Neuronal stem cell (in vitro differentiated cells): Measurements from ENCODE around the gene STRN.
"Not testable (repeated sequence)": the region's sequence is repeated elsewhere in the genome, so short reads cannot be mapped to it uniquely, and the experiment has no call there.

ENCODE experiments used
- DNase-seq: peaks from one replicate; pipeline ENCODE4 v3.0.0-alpha.2; 2013; ENCODE audit warnings: low spot score
- H2AFZ ChIP-seq: one replicate; pipeline ENCODE4 v1.6.1; 2013; ENCODE audit warnings: mild to moderate bottlenecking, low read length, inconsistent platforms
- H2AK5ac ChIP-seq: 2 replicates; pipeline ENCODE4 v1.6.1; 2013; ENCODE audit warnings: low read depth, mild to moderate bottlenecking, inconsistent platforms, low read length, moderate library complexity, mixed read lengths
- H2BK120ac ChIP-seq: 2 replicates; pipeline ENCODE4 v1.6.1; 2013; ENCODE audit warnings: low read depth, mild to moderate bottlenecking, inconsistent platforms, low read length, moderate library complexity, mixed read lengths
- H2BK12ac ChIP-seq: one replicate; pipeline ENCODE4 v1.6.1; 2013; ENCODE audit warnings: low read length, inconsistent platforms
- H2BK15ac ChIP-seq: 2 replicates; pipeline ENCODE4 v1.6.1; 2013; ENCODE audit warnings: mild to moderate bottlenecking, low read length, inconsistent platforms, mixed read lengths
- H2BK5ac ChIP-seq: one replicate; pipeline ENCODE4 v1.6.1; 2013; ENCODE audit warnings: inconsistent platforms, mild to moderate bottlenecking, low read length, moderate library complexity
- H3K14ac ChIP-seq: one replicate; pipeline ENCODE4 v1.6.1; 2013; ENCODE audit warnings: low read length, inconsistent platforms
- H3K18ac ChIP-seq: 2 replicates; pipeline ENCODE4 v1.6.1; 2013; ENCODE audit warnings: low read length, inconsistent platforms
- H3K23ac ChIP-seq: 2 replicates; pipeline ENCODE4 v1.6.1; 2013; ENCODE audit warnings: low read depth, mild to moderate bottlenecking, mixed read lengths, low read length, inconsistent platforms; ENCODE audit not compliant: poor library complexity
- H3K27ac ChIP-seq: replicated peaks from 3 replicates; pipeline ENCODE4 v1.5.1; 2013; ENCODE audit warnings: low read length, inconsistent platforms
- H3K27me3 ChIP-seq, 3 experiments: 2 replicates each; pipeline ENCODE4 v1.6.1; 2013; ENCODE audit warnings: low read length in 3 of 3, mild to moderate bottlenecking in 2 of 3, inconsistent platforms in 1 of 3, low read depth in 1 of 3, mixed read lengths in 1 of 3, moderate library complexity in 1 of 3; ENCODE audit not compliant: control insufficient read depth in 3 of 3, insufficient read depth in 3 of 3
- H3K36me3 ChIP-seq, 2 donors: replicated peaks in 1 of 2; 2 replicates each; pipeline ENCODE4 v1.6.1; 2013; ENCODE audit warnings: low read length in 2 of 2; ENCODE audit not compliant: control insufficient read depth in 2 of 2, insufficient read depth in 2 of 2
- H3K4ac ChIP-seq: 2 replicates; pipeline ENCODE4 v1.6.1; 2013; ENCODE audit warnings: inconsistent platforms, mild to moderate bottlenecking, low read length, moderate library complexity
- H3K4me1 ChIP-seq, 2 donors: 1 replicate in 1 of 2; 2 replicates in 1 of 2; pipeline ENCODE4 v1.6.1; 2013; ENCODE audit warnings: low read length in 2 of 2, low read depth in 1 of 2; ENCODE audit not compliant: control insufficient read depth in 2 of 2, insufficient read depth in 1 of 2
- H3K4me2 ChIP-seq: one replicate; pipeline ENCODE4 v1.6.1; 2013; ENCODE audit warnings: mild to moderate bottlenecking, low read length, inconsistent platforms; ENCODE audit not compliant: insufficient read depth, poor library complexity, severe bottlenecking
- H3K4me3 ChIP-seq, 2 donors: 2 replicates each; pipeline ENCODE4 v1.5.1; 2013; ENCODE audit warnings: low read length in 2 of 2, mild to moderate bottlenecking in 2 of 2, inconsistent platforms in 1 of 2, moderate library complexity in 1 of 2
- H3K79me1 ChIP-seq: one replicate; pipeline ENCODE4 v1.6.1; 2013; ENCODE audit warnings: low read depth, mild to moderate bottlenecking, inconsistent platforms, low read length, moderate library complexity
- H3K9ac ChIP-seq: one replicate; pipeline ENCODE4 v1.6.1; 2013; ENCODE audit warnings: mild to moderate bottlenecking, low read depth, low read length, inconsistent platforms; ENCODE audit not compliant: poor library complexity
- H3K9me3 ChIP-seq, 2 donors: replicated peaks in 1 of 2; 2 replicates each; pipeline versions ENCODE3 to v1.6.1; 2013; ENCODE audit warnings: low read length in 2 of 2, mild to moderate bottlenecking in 2 of 2, inconsistent platforms in 1 of 2, low read depth in 1 of 2, mixed read lengths in 1 of 2, moderate library complexity in 1 of 2; ENCODE audit not compliant: control insufficient read depth in 2 of 2, insufficient read depth in 1 of 2
- H4K8ac ChIP-seq: one replicate; pipeline ENCODE4 v1.6.1; 2013; ENCODE audit warnings: low read depth, mild to moderate bottlenecking, inconsistent platforms, low read length, moderate library complexity
- H4K91ac ChIP-seq: one replicate; pipeline ENCODE4 v1.6.1; 2013; ENCODE audit warnings: low read length, low read depth, mild to moderate bottlenecking, inconsistent platforms; ENCODE audit not compliant: poor library complexity
- WGBS, 2 donors: extraction: QIAGEN DNeasy Blood & Tissue Kit; methylation state at CpG; one replicate each; pipeline ENCODE4 v1.1.7; 2013; ENCODE audit warnings: missing lambda C conversion rate in 2 of 2, mixed read lengths in 1 of 2; ENCODE audit not compliant: insufficient read length in 2 of 2, insufficient replicate concordance in 1 of 2; ENCODE audit errors: extremely low coverage in 2 of 2; 5-methylcytosine and 5-hydroxymethylcytosine counted together

Gene STRN

DNA sequence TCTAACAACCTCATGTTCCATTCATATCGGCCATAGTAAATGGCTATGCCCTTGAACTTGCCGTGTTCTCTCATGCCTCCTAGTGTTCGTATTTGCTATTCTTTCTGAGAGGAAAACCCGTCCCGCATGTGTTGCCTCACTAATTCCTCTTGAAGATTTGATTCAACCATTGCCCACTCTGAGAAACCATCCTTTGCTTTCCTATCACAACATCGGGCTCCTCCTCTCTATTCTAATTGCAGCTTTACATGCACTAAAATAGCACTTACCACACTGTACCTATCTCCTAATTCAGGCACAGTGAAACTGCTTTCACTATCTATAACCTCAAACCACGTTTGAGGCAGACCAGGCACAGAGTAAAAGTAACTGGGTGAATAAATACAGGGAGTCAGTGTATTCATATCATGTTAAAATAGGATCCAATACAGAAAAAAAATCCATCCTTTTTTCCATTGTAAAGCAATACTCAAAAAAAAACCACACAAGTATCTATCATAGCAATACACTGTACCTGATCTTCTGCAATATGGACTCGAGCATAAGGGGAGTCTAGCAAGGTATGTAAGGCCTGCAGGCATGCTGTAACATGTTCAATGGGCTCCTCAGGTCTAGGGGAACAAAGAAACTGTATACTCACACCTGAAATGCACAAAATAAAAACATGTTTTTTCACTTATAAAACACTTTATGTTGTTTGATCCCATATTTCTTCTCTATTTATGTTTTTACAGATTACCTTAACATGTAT is 39.0 kb upstream of the STRN start:
- no peak for DNase-seq

DNA sequence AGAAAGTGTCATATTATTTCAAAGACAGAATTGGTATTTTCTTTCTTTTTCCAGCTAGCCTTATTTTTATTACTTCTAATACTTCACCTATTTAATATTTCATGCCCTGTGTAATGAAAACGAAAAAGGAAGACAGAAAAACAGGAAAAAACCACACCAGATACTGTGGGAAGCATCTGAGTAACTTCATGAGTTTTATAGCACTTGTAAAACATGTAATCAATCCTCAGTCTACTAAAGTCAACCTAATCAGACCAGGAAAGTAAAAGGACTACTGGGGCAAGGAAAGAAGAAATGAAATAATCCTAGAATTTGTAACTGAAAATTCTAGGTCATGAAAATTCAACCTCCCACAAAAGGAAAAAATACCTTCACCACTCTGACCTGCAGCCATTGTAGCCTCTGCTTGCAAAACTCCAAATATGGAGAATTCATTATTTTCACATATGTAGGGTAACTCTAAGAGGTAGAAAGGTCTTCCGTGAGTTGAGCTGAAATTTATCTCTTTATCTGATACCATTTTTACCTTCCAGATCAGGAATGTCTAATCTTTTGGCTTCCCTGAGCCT is 34.7 kb upstream of the STRN start:
- H2AFZ ChIP-seq, result no peak overlapping the region
- H3K4ac ChIP-seq, result no peak overlapping the region
- no peak overlapping the region for H4K8ac ChIP-seq
- H2BK12ac ChIP-seq, result no peak overlapping the region
- H3K18ac ChIP-seq, result no peak overlapping the region
- no peak overlapping the region for H4K91ac ChIP-seq
- no CpG with 5 or more reads among the region's 2 CpGs for WGBS, 2 donors
- H3K79me1 ChIP-seq, result no peaks in the 10 kb centered on the region
- H3K23ac ChIP-seq, result no peak overlapping the region
- H2BK120ac ChIP-seq, result no peak overlapping the region
- no peak overlapping the region for H3K4me2 ChIP-seq
- no peaks in the 10 kb centered on the region for H3K9me3 ChIP-seq
- H2BK15ac ChIP-seq, result no peak overlapping the region
- peaks cover 3 to 62% of the 10 kb centered on the region in 2 donors for H3K36me3 ChIP-seq
- H3K27me3 ChIP-seq, result no peaks in the 10 kb centered on the region
- H3K4me1 ChIP-seq, result no peaks in the 10 kb centered on the region
- no peak overlapping the region for H3K27ac ChIP-seq
- no peak overlapping the region for H3K4me3 ChIP-seq
- DNase-seq, result no peak
- H2BK5ac ChIP-seq, result no peak overlapping the region
- H3K14ac ChIP-seq, result no peak overlapping the region
- H2AK5ac ChIP-seq, result no peak overlapping the region
- H3K9ac ChIP-seq, result no peak overlapping the region

More for the DNA sequence above, 39.0 kb upstream of the STRN start:
- H3K14ac ChIP-seq, result no peak overlapping the region
- no peak overlapping the region for H2BK15ac ChIP-seq
- H3K27ac ChIP-seq, result no peak overlapping the region
- H2BK12ac ChIP-seq, result no peak overlapping the region
- H3K4me3 ChIP-seq, result no peak overlapping the region
- no peak overlapping the region for H4K91ac ChIP-seq
- H2BK5ac ChIP-seq, result no peak overlapping the region
- no peak overlapping the region for H3K18ac ChIP-seq
- H4K8ac ChIP-seq, result no peak overlapping the region
- no peak overlapping the region for H2AK5ac ChIP-seq
- no peak overlapping the region for H3K23ac ChIP-seq
- H3K9me3 ChIP-seq, result no peaks in the 10 kb centered on the region
- H3K9ac ChIP-seq, result no peak overlapping the region
- no CpG with 5 or more reads among the region's 8 CpGs for WGBS, 2 donors
- H3K27me3 ChIP-seq, result no peaks in the 10 kb centered on the region
- no peak overlapping the region for H2BK120ac ChIP-seq
- no peak overlapping the region for H3K4me2 ChIP-seq
- no peaks in the 10 kb centered on the region for H3K79me1 ChIP-seq
- no peak overlapping the region for H2AFZ ChIP-seq
- H3K4me1 ChIP-seq, result no peaks in the 10 kb centered on the region
- H3K36me3 ChIP-seq, result peaks cover 3 to 63% of the 10 kb centered on the region in 2 donors
- no peak overlapping the region for H3K4ac ChIP-seq

DNA sequence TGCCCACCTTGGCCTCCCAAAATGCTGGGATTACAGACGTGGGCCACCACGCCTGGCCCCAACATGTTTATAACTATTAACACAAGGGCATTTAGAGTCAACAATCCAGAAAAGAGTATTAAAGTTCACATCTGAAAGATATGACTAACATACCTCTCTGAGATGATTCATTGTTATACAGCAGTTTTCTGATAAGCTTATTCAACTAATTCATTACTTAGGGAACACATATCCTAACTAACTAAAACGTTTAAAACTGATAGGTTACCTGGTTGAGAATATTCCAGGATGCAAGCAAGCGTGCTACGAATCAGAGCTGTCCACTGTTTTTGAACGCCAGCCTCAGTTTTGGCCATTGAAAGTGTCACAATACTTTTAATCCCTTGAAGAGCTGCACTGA is 34.0 kb upstream of the STRN start:
- WGBS, 2 donors, result no CpG with 5 or more reads among the region's 6 CpGs
- no peak for DNase-seq

DNA sequence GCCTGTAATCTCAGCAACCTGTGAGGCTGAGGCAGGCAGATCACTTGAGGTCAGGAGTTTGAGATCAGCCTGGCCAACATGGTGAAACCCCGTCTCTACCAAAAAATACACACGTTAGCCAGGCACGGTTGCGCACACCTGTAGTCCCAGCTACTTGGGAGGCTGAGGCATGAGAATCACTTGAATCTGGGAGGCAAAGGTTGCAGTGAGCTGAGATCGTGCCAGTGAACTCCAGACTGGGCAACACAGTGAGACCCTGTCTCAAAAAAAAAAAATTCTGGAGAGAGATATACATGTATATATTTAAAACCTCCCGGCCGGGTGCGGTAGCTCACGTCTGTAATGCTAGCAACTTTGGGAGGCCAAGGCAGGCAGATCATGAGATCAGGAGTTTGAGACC is 33.1 kb upstream of the STRN start:
- DNase-seq, H3K4ac ChIP-seq, H3K9me3 ChIP-seq, H2BK120ac ChIP-seq, H2BK15ac ChIP-seq, H4K91ac ChIP-seq, H3K4me2 ChIP-seq, H3K14ac ChIP-seq, H3K4me3 ChIP-seq, H3K79me1 ChIP-seq, H3K9ac ChIP-seq, H2BK5ac ChIP-seq, H2BK12ac ChIP-seq, H3K4me1 ChIP-seq, H2AFZ ChIP-seq, H3K18ac ChIP-seq, H2AK5ac ChIP-seq, H3K27ac ChIP-seq, H3K27me3 ChIP-seq, H3K23ac ChIP-seq, H4K8ac ChIP-seq: not testable (repeated sequence)
- H3K36me3 ChIP-seq, result peaks cover 3 to 49% of the 10 kb centered on the region in 2 donors
- WGBS, 2 donors, result no CpG with 5 or more reads among the region's 9 CpGs

More for the DNA sequence above, 34.0 kb upstream of the STRN start:
- H3K9ac ChIP-seq, result no peak overlapping the region
- H2BK12ac ChIP-seq, result no peak overlapping the region
- H3K27me3 ChIP-seq, result no peaks in the 10 kb centered on the region
- no peak overlapping the region for H3K23ac ChIP-seq
- H3K9me3 ChIP-seq, result no peaks in the 10 kb centered on the region
- peaks cover 3 to 55% of the 10 kb centered on the region in 2 donors for H3K36me3 ChIP-seq
- H3K4me2 ChIP-seq, result no peak overlapping the region
- no peak overlapping the region for H2BK5ac ChIP-seq
- H4K91ac ChIP-seq, result no peak overlapping the region
- no peak overlapping the region for H3K4ac ChIP-seq
- H2AK5ac ChIP-seq, result no peak overlapping the region
- H3K27ac ChIP-seq, result no peak overlapping the region
- H3K18ac ChIP-seq, result no peak overlapping the region
- no peak overlapping the region for H2BK120ac ChIP-seq
- H3K79me1 ChIP-seq, result no peaks in the 10 kb centered on the region
- no peak overlapping the region for H2AFZ ChIP-seq
- no peak overlapping the region for H2BK15ac ChIP-seq
- H3K4me1 ChIP-seq, result no peaks in the 10 kb centered on the region
- no peak overlapping the region for H4K8ac ChIP-seq
- no peak overlapping the region for H3K14ac ChIP-seq
- H3K4me3 ChIP-seq, result no peak overlapping the region
